DND-41 (cell line): ENCODE results near the gene DPP6.

ENCODE experiments used
- EZH2 ChIP-seq: IDR thresholded peaks from 3 replicates; pipeline ENCODE4 v1.6.1; 2012; ENCODE audit warnings: borderline replicate concordance, low read depth, mild to moderate bottlenecking, moderate library complexity, low read length, inconsistent platforms; ENCODE audit not compliant: severe bottlenecking
- TF ChIP-seq, protein P1 (sequence below): IDR thresholded peaks from 2 replicates; pipeline ENCODE4 v1.5.1; 2012; ENCODE audit warnings: borderline replicate concordance, low read length, moderate library complexity, mild to moderate bottlenecking; ENCODE audit not compliant: poor library complexity, severe bottlenecking; ENCODE audit errors: extremely low read depth

DNA sequence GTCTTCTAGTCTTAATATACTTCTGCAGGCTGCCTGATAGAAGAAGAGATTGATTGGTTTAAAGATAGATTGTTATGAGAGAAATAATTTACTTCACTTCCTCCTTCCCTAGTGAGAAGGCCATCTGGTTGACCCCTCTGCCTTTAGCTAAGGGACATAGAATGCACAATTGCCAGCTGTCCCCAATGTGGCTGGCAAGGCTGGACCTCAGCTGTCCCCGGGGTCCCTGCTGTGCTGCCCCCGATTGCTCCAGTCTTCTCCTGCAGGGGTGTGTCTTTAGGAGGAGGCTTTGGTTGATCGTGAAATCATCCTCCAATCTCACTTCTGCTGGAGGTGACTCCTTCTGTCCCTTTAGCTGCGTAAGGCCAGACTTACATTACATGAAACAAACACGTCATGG, 388.5 kb downstream of the DPP6 start:
- TF ChIP-seq, protein P1, sequence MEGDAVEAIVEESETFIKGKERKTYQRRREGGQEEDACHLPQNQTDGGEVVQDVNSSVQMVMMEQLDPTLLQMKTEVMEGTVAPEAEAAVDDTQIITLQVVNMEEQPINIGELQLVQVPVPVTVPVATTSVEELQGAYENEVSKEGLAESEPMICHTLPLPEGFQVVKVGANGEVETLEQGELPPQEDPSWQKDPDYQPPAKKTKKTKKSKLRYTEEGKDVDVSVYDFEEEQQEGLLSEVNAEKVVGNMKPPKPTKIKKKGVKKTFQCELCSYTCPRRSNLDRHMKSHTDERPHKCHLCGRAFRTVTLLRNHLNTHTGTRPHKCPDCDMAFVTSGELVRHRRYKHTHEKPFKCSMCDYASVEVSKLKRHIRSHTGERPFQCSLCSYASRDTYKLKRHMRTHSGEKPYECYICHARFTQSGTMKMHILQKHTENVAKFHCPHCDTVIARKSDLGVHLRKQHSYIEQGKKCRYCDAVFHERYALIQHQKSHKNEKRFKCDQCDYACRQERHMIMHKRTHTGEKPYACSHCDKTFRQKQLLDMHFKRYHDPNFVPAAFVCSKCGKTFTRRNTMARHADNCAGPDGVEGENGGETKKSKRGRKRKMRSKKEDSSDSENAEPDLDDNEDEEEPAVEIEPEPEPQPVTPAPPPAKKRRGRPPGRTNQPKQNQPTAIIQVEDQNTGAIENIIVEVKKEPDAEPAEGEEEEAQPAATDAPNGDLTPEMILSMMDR, result no peak
- TF ChIP-seq EZH2, result no peak
